Endothelial cell of umbilical vein (primary cell): Measurements from ENCODE around the gene ANXA5. TPM values are rescaled to one million over a fixed set of nuclear protein-coding genes. Genes with fewer than 3 reads are reported as not detected.

Source experiments
- BruUV-seq: library from RNA; stranded (reverse); fragments of 400-500 nt; replicated peaks from 2 replicates; lab custom pipeline; 2021; lab: Mats Ljungman, UMichigan
- CTCF ChIA-PET: fragments of 300-600, 350-600 bp; sonication (Branson Sonifier 250); formaldehyde crosslinking; loops from one replicate; lab custom pipeline; 2021; ENCODE audit warnings: antibody characterized with exemption, inconsistent platforms; lab: Charles Lee
- POLR2A ChIA-PET: fragments of 300-600, 350-600 bp; sonication (Branson Sonifier 250); formaldehyde crosslinking; loops from one replicate; lab custom pipeline; 2021; ENCODE audit warnings: antibody characterized with exemption, inconsistent platforms; lab: Charles Lee
- DNase-seq: peaks from one replicate; pipeline ENCODE4 v3.0.0-alpha.2; 2011; ENCODE audit warnings: low read depth, low spot score
- FAIRE-seq: peaks from 2 replicates; lab custom pipeline; 2011; peaks lifted over from hg19 to GRCh38; lab: Jason Lieb, UNC
- H2AFZ ChIP-seq: 2 replicates; pipeline ENCODE4 v1.6.0; 2012; ENCODE audit warnings: low read depth, low read length, control low read depth, inconsistent platforms
- H3K27ac ChIP-seq: 2 replicates; pipeline ENCODE4 v1.5.1; 2011; ENCODE audit warnings: low read depth, mild to moderate bottlenecking, control low read depth, low read length, moderate library complexity; ENCODE audit not compliant: insufficient read depth
- H3K27me3 ChIP-seq, 2 experiments: 2 replicates each; pipeline versions ENCODE4 v1.6.0 to v1.6.1; 2011; ENCODE audit warnings: low read length in 2 of 2, mixed read lengths in 1 of 2; ENCODE audit not compliant: control insufficient read depth in 2 of 2, insufficient read depth in 2 of 2
- H3K36me3 ChIP-seq, 2 experiments: 2 replicates in 1 of 2; 3 replicates in 1 of 2; pipeline ENCODE4 v1.5.1; 2011; ENCODE audit warnings: low read length in 2 of 2, mild to moderate bottlenecking in 1 of 2, moderate library complexity in 1 of 2; ENCODE audit not compliant: control insufficient read depth in 2 of 2, insufficient read depth in 2 of 2; ENCODE audit errors: extremely low read depth in 1 of 2
- H3K4me1 ChIP-seq: 3 replicates; pipeline ENCODE4 v1.5.1; 2011; ENCODE audit warnings: mild to moderate bottlenecking, low read length; ENCODE audit not compliant: control insufficient read depth, insufficient read depth; ENCODE audit errors: extremely low read depth
- H3K4me2 ChIP-seq: 2 replicates; pipeline ENCODE4 v1.6.1; 2011; ENCODE audit warnings: low read length, control low read depth, mixed read lengths; ENCODE audit not compliant: insufficient read depth
- H3K4me3 ChIP-seq, 3 experiments: fragments of 200-600 bp in 1 of 3; sonication (generic), shearing (Covaris generic) in 1 of 3; replicated peaks in 1 of 3; 2 replicates each; pipeline ENCODE4 v1.5.1; 2011 to 2016; ENCODE audit warnings: control low read depth in 3 of 3, low read length in 3 of 3, mild to moderate bottlenecking in 2 of 3, inconsistent platforms in 1 of 3, low read depth in 1 of 3, moderate library complexity in 1 of 3; ENCODE audit not compliant: insufficient read depth in 1 of 3
- H3K79me2 ChIP-seq: 2 replicates; pipeline ENCODE4 v1.6.0; 2012; ENCODE audit warnings: low read length, inconsistent platforms; ENCODE audit not compliant: control insufficient read depth, insufficient read depth
- H3K9ac ChIP-seq: replicated peaks from 2 replicates; pipeline ENCODE3; 2011; ENCODE audit warnings: low read length, control low read depth; ENCODE audit not compliant: insufficient read depth; ENCODE audit errors: extremely low read depth
- H3K9me1 ChIP-seq: replicated peaks from 3 replicates; pipeline ENCODE4 v1.6.0; 2011; ENCODE audit warnings: mild to moderate bottlenecking, low read length; ENCODE audit not compliant: control insufficient read depth, insufficient read depth; ENCODE audit errors: extremely low read depth
- H3K9me3 ChIP-seq: replicated peaks from 2 replicates; pipeline ENCODE4 v1.5.1; 2012; ENCODE audit warnings: low read length, inconsistent platforms; ENCODE audit not compliant: control insufficient read depth, insufficient read depth
- H4K20me1 ChIP-seq: replicated peaks from 2 replicates; pipeline ENCODE3; 2011; ENCODE audit warnings: mild to moderate bottlenecking, low read length; ENCODE audit not compliant: control insufficient read depth, insufficient read depth; ENCODE audit errors: extremely low read depth
- EZH2 ChIP-seq: IDR thresholded peaks from 2 replicates; pipeline ENCODE4 v1.6.1; 2012; ENCODE audit warnings: borderline replicate concordance, low read depth, mild to moderate bottlenecking, moderate library complexity, low read length, inconsistent platforms; ENCODE audit not compliant: severe bottlenecking
- FOS ChIP-seq: IDR thresholded peaks from 2 replicates; pipeline ENCODE4 v1.6.1; 2011; ENCODE audit warnings: mild to moderate bottlenecking, low read length, moderate library complexity, borderline replicate concordance; ENCODE audit not compliant: insufficient read depth
- GATA2 ChIP-seq: IDR thresholded peaks from 2 replicates; pipeline ENCODE4 v1.7.0; 2011; ENCODE audit warnings: low read depth, mild to moderate bottlenecking, moderate library complexity, mixed read lengths, low read length; ENCODE audit not compliant: insufficient read length, insufficient read depth
- JUN ChIP-seq: IDR thresholded peaks from 2 replicates; pipeline ENCODE4 v1.6.1; 2011; ENCODE audit warnings: borderline replicate concordance, low read depth; ENCODE audit not compliant: insufficient read length, insufficient read depth
- MYC ChIP-seq: IDR thresholded peaks from one replicate; pipeline ENCODE4 v1.6.1; 2011; ENCODE audit warnings: mild to moderate bottlenecking, low read depth, low read length
- POLR2A ChIP-seq: IDR thresholded peaks from 2 replicates; pipeline ENCODE4 v1.6.1; 2012; ENCODE audit warnings: low read depth, mild to moderate bottlenecking, control low read depth, low read length
- POLR2AphosphoS5 ChIP-seq: IDR thresholded peaks from 2 replicates; pipeline ENCODE4 v1.6.1; 2012; ENCODE audit warnings: low read depth, mild to moderate bottlenecking, control low read depth, low read length, moderate library complexity; ENCODE audit not compliant: insufficient read depth
- dilution Hi-C: fragments of 300-500 bp; cut with MboI; formaldehyde crosslinking; loops from one replicate; pipeline ENCODE4 v1.15.0; 2019; ENCODE audit warnings: low sequenced_read_pairs; ENCODE audit not compliant: extremely low pct_ligation_motif_present
- intact Hi-C: fragments of 100-400 bp; cut with micrococcal nuclease; formaldehyde crosslinking; loops from one replicate; pipeline ENCODE4 v1.10.0; 2022
- polyA plus RNA-seq, 4 experiments: library from polyadenylated mRNA; depleted of rRNA in 3 of 4; stranded (reverse) in 3 of 4; unstranded in 1 of 4; fragments of >200 nt; gene quantifications; 2 replicates each; pipeline versions ENCODE4 v1.2.1 to v1.2.3, GENCODE V29; 2011 to 2012; ENCODE audit warnings: missing spikeins in 1 of 4
- total RNA-seq: library from RNA; stranded (reverse); gene quantifications from 2 replicates; pipeline ENCODE4 v1.2.3, GENCODE V29; 2021
- TF ChIP-seq, protein P1 (sequence below), 2 donors: IDR thresholded peaks; 1 replicate in 1 of 2; 2 replicates in 1 of 2; pipeline ENCODE4 v1.5.1; 2011; ENCODE audit warnings: low read length in 2 of 2, mild to moderate bottlenecking in 2 of 2, moderate library complexity in 2 of 2, control low read depth in 1 of 2, inconsistent platforms in 1 of 2, low read depth in 1 of 2; ENCODE audit not compliant: insufficient read depth in 1 of 2; ENCODE audit errors: extremely low read depth in 1 of 2
- TF ChIP-seq, protein P2 (sequence below): IDR thresholded peaks from 2 replicates; pipeline ENCODE4 v1.6.1; 2011; ENCODE audit not compliant: insufficient read depth, insufficient read length

The ANXA5 gene
- total and polyA plus RNA-seq, 2 donors (not counting 3 experiments of a cell fraction or from before 2014, with no cell fraction given): 450 to 528 TPM

GRCh38 chr4:121658125-121658524 is 38.7 kb downstream of the ANXA5 start:
- CTCF ChIA-PET: interaction anchor here (1.1 to 1.7 kb wide), 4 partner anchors 20 to 287 kb away, joined by 4 to 8 read pairs (median 6); no protein-coding TSS in a partner anchor

More at GRCh38 chr4:121658125-121658524, 38.7 kb downstream of the ANXA5 start:
- H4K20me1 ChIP-seq: no peaks in the 10 kb centered on the region
- H3K27me3 ChIP-seq: no peaks in the 10 kb centered on the region
- no peaks in the 10 kb centered on the region for H3K36me3 ChIP-seq
- TF ChIP-seq GATA2 (no peak), MYC (no peak), POLR2A (no peak), EZH2 (no peak), POLR2AphosphoS5 (no peak), JUN (no peak), FOS (no peak)
- TF ChIP-seq, protein P1, sequence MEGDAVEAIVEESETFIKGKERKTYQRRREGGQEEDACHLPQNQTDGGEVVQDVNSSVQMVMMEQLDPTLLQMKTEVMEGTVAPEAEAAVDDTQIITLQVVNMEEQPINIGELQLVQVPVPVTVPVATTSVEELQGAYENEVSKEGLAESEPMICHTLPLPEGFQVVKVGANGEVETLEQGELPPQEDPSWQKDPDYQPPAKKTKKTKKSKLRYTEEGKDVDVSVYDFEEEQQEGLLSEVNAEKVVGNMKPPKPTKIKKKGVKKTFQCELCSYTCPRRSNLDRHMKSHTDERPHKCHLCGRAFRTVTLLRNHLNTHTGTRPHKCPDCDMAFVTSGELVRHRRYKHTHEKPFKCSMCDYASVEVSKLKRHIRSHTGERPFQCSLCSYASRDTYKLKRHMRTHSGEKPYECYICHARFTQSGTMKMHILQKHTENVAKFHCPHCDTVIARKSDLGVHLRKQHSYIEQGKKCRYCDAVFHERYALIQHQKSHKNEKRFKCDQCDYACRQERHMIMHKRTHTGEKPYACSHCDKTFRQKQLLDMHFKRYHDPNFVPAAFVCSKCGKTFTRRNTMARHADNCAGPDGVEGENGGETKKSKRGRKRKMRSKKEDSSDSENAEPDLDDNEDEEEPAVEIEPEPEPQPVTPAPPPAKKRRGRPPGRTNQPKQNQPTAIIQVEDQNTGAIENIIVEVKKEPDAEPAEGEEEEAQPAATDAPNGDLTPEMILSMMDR (IDR thresholded peaks at IDR 0.05; ENCODE audit: extremely low read depth in 1 of 2, insufficient read depth in 1 of 2, low read depth in 1 of 2, low read length in 2 of 2): no peak
- TF ChIP-seq, protein P2, sequence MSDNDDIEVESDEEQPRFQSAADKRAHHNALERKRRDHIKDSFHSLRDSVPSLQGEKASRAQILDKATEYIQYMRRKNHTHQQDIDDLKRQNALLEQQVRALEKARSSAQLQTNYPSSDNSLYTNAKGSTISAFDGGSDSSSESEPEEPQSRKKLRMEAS: no peak
- dilution Hi-C loops (no loop called here), intact Hi-C loops (loop anchor here (5.0 kb wide), 1 partner anchor 79 kb away; no protein-coding TSS in a partner anchor)
- POLR2A ChIA-PET: no interaction called here
- FAIRE-seq (no peak), DNase-seq (no peak)
- H2AFZ ChIP-seq: no peak overlapping the region
- no peaks in the 10 kb centered on the region for H3K9me3 ChIP-seq
- no peak overlapping the region for H3K4me3 ChIP-seq
- H3K4me1 ChIP-seq: no peaks in the 10 kb centered on the region
- no peak overlapping the region for H3K27ac ChIP-seq
- H3K9me1 ChIP-seq: no peaks in the 10 kb centered on the region
- H3K4me2 ChIP-seq: no peak overlapping the region
- BruUV-seq: no TSS peak
- no peak overlapping the region for H3K9ac ChIP-seq
- no peaks in the 10 kb centered on the region for H3K79me2 ChIP-seq
